ENCODE results near the gene ATP2B1. TPM values are rescaled to one million over a fixed set of nuclear protein-coding genes. Genes with fewer than 3 reads are reported as not detected.
A peak's percentile ranks its signal among the peaks of the same experiment; 100 is the strongest.

The ATP2B1 gene
- total and polyA plus RNA-seq, 2 of the 13 experiments (the other 11 are each of a cell fraction or from before 2014, with no cell fraction given) = 12.1 to 60.2 TPM

GRCh38 chr12:89650239-89650638 is 58.4 kb downstream of the ATP2B1 start:
- Histone ChIP-seq H3K9ac (ENCODE audit: insufficient read depth, low read depth, low read length) (no peak overlapping the region), H3K27me3 (ENCODE audit: control insufficient read depth in 1 of 2, insufficient read depth in 2 of 2, low read length in 2 of 2) (no peaks in the 10 kb centered on the region), H3K4me1 (ENCODE audit: insufficient read depth, low read length) (peaks cover 62% of the 10 kb centered on the region), H3K4me3 (replicated peaks in 1 of 3; ENCODE audit: insufficient read depth in 1 of 3, low read depth in 2 of 3, low read length in 3 of 3) (no peak overlapping the region), H3K9me3 (ENCODE audit: low read length) (no peaks in the 10 kb centered on the region), H3K79me2 (ENCODE audit: insufficient read depth, low read length) (peaks cover 20% of the 10 kb centered on the region), H3K36me3 (replicated peaks in 1 of 2; ENCODE audit: control insufficient read depth in 1 of 2, insufficient read depth in 2 of 2, low read length in 2 of 2) (peaks cover 0 to 3% of the 10 kb centered on the region in 2 experiments; a peak in 2 of 5 replicates), H2AFZ (ENCODE audit: low read length) (no peak overlapping the region), H3K27ac (ENCODE audit: extremely low read length, insufficient read depth, low read length) (no peak overlapping the region), H3K4me2 (ENCODE audit: low read depth, low read length) (no peak overlapping the region), H4K20me1 (ENCODE audit: insufficient read depth, low read length) (peaks cover 2% of the 10 kb centered on the region)
- ATAC-seq (no peak), DNase-seq (ENCODE audit: low spot score) (peak; percentile 35), FAIRE-seq (no peak)
- TF ChIP-seq MAF1 (CRISPR knock-in tag; IDR thresholded peaks at IDR 0.05; ENCODE audit: borderline replicate concordance) (no peak), SRF (IDR thresholded peaks at IDR 0.05; ENCODE audit: low read depth, low read length) (no peak), ZNF687 (CRISPR knock-in tag; IDR thresholded peaks at IDR 0.05) (no peak), HIVEP1 (CRISPR knock-in tag; IDR thresholded peaks at IDR 0.05) (no peak), ZNF563 (CRISPR knock-in tag; IDR thresholded peaks at IDR 0.05) (no peak), GFI1 (CRISPR knock-in tag; IDR thresholded peaks at IDR 0.05; ENCODE audit: borderline replicate concordance) (no peak), MYNN (CRISPR knock-in tag; IDR thresholded peaks at IDR 0.05; ENCODE audit: low read depth) (no peak), GTF3A (CRISPR knock-in tag; conservative IDR thresholded peaks at IDR 0.05) (no peak), PTBP1 (IDR thresholded peaks at IDR 0.05; ENCODE audit: low read depth, low read length, poor library complexity, severe bottlenecking) (no peak), RAD21 (CRISPR knock-in tag; IDR thresholded peaks at IDR 0.05) (no peak), CBX2 (IDR thresholded peaks at IDR 0.05; ENCODE audit: low read depth, low read length) (no peak), CBX2 (CRISPR knock-in tag; IDR thresholded peaks at IDR 0.05; ENCODE audit: low read depth) (no peak), ZNF292 (CRISPR knock-in tag; IDR thresholded peaks at IDR 0.05; ENCODE audit: borderline replicate concordance, low read depth) (no peak)
- ChIA-PET POLR2A (no interaction called here), CTCF (ENCODE audit: low intra/inter-chr PET ratio, low total read pairs) (no interaction called here)
- intact Hi-C loops (cut with micrococcal nuclease; ENCODE audit: unreplicated experiment) (no loop called here), in situ Hi-C loops (cut with HindIII; ENCODE audit: extremely low pct_ligation_motif_present, low pct_unique_long_range_greater_than_20kb) (no loop called here)
- 92% methylated on average over 2 of the region's 2 CpGs for WGBS (ENCODE audit: low lambda C conversion rate)
- BruUV-seq (replicated peaks) = no TSS peak
